Limb (tissue), 2 donors: ENCODE data around the gene CYTH3.
"Not testable (repeated sequence)": the region's sequence is repeated elsewhere in the genome, so short reads cannot be mapped to it uniquely, and the experiment has no call there.

Source experiments
- DNase-seq, 2 donors: peaks; one replicate each; pipeline ENCODE4 v3.0.0-alpha.2; 2016; ENCODE audit errors: extremely low spot score in 2 of 2

Gene CYTH3

GRCh38 chr7:6198689-6199595 lies 73.5 kb downstream of the CYTH3 start:
- no peak for DNase-seq

- DNase-seq = no peak
Measured at GRCh38 chr7:6197801-6198551, 74.4 kb downstream of the CYTH3 start.

GRCh38 chr7:6193709-6194108 lies 78.7 kb downstream of the CYTH3 start:
- DNase-seq = no peak

- DNase-seq = not testable (repeated sequence)
Measured at GRCh38 chr7:6190563-6190962, 81.9 kb downstream of the CYTH3 start.

- DNase-seq = no peak
Measured at GRCh38 chr7:6188389-6188788, 84.0 kb downstream of the CYTH3 start.

- DNase-seq = no peak
Measured at GRCh38 chr7:6186577-6186976, 85.8 kb downstream of the CYTH3 start.

- no peak for DNase-seq
Measured at GRCh38 chr7:6182993-6183392, 89.4 kb downstream of the CYTH3 start.

- DNase-seq = no peak
Measured at GRCh38 chr7:6181136-6181535, 91.3 kb downstream of the CYTH3 start.

- DNase-seq = no peak
Measured at GRCh38 chr7:6180344-6180725, 92.1 kb downstream of the CYTH3 start.

GRCh38 chr7:6179620-6180343 lies 92.6 kb downstream of the CYTH3 start:
- no peak for DNase-seq

- DNase-seq = no peak
Measured at GRCh38 chr7:6178298-6179029, 94.0 kb downstream of the CYTH3 start.

GRCh38 chr7:6175645-6176044 lies 96.8 kb downstream of the CYTH3 start:
- DNase-seq = no peak

- no peak for DNase-seq
Measured at GRCh38 chr7:6172910-6173295, 99.5 kb downstream of the CYTH3 start.

- no peak for DNase-seq
Measured at GRCh38 chr7:6172224-6172909, 100.1 kb downstream of the CYTH3 start.

- DNase-seq = no peak
Measured at GRCh38 chr7:6171532-6172223, 100.7 kb downstream of the CYTH3 start.

GRCh38 chr7:6170571-6171531 lies 101.6 kb downstream of the CYTH3 start:
- no peak for DNase-seq

GRCh38 chr7:6169805-6170520 lies 102.5 kb downstream of the CYTH3 start:
- DNase-seq = no peak

GRCh38 chr7:6168477-6168868 lies 104.0 kb downstream of the CYTH3 start:
- DNase-seq = no peak
